Omental fat pad (tissue), 4 donors: Measurements from ENCODE around the gene HDGFL1. TPM values are rescaled to one million over a fixed set of nuclear protein-coding genes. Genes with fewer than 3 reads are reported as not detected.

Experiments
- ATAC-seq: fragments of 150-250 bp; one replicate; pipeline ENCODE4 v1.9.1; 2016; ENCODE audit warnings: mild to moderate bottlenecking, moderate library complexity; ENCODE audit not compliant: low FRiP score
- DNase-seq: peaks from one replicate; pipeline ENCODE4 v3.0.0-alpha.2; 2019; ENCODE audit warnings: low spot score
- CTCF ChIP-seq, 3 donors: fragments of 450-650 bp; IDR thresholded peaks; one replicate each; pipeline ENCODE4 v1.5.1; 2016 to 2017; ENCODE audit warnings: antibody characterized with exemption in 3 of 3, mild to moderate bottlenecking in 3 of 3, moderate library complexity in 2 of 3
- total RNA-seq, 4 donors: library from RNA; depleted of rRNA; stranded (reverse); fragments of >200 nt; gene quantifications; one replicate each; pipeline ENCODE4 v1.1.0, GENCODE V29; 2016

The HDGFL1 gene
- total RNA-seq, 4 donors from 2014 or later: not detected

- DNase-seq: no peak
- no peak for TF ChIP-seq CTCF (IDR thresholded peaks at IDR 0.05)
- ATAC-seq: no peak
These were observed 32.6 kb downstream of the HDGFL1 start for GRCh38 chr6:22601984-22602383.

- DNase-seq: no peak
- ATAC-seq: no peak
- no peak for TF ChIP-seq CTCF (IDR thresholded peaks at IDR 0.05)
These were observed 36.4 kb downstream of the HDGFL1 start for GRCh38 chr6:22605736-22606135.

GRCh38 chr6:22610127-22610526 lies 40.8 kb downstream of the HDGFL1 start:
- ATAC-seq: no peak
- TF ChIP-seq CTCF (IDR thresholded peaks at IDR 0.05): no peak

GRCh38 chr6:22612236-22612635 lies 42.9 kb downstream of the HDGFL1 start:
- no peak for ATAC-seq
- DNase-seq: no peak
- no peak for TF ChIP-seq CTCF (IDR thresholded peaks at IDR 0.05)

More at GRCh38 chr6:22610127-22610526, 40.8 kb downstream of the HDGFL1 start:
- no peak for DNase-seq

- no peak for TF ChIP-seq CTCF (IDR thresholded peaks at IDR 0.05)
- DNase-seq (no peak), ATAC-seq (no peak)
These were observed 43.7 kb downstream of the HDGFL1 start for GRCh38 chr6:22613051-22613450.

- no peak for TF ChIP-seq CTCF (IDR thresholded peaks at IDR 0.05)
- ATAC-seq: no peak
- no peak for DNase-seq
These were observed 44.3 kb downstream of the HDGFL1 start for GRCh38 chr6:22613695-22614094.

- DNase-seq (no peak), ATAC-seq (no peak)
- TF ChIP-seq CTCF (IDR thresholded peaks at IDR 0.05): no peak
These were observed 45.2 kb downstream of the HDGFL1 start for GRCh38 chr6:22614547-22614946.
